Measurements from ENCODE around the gene EVA1B.

- TF ChIP-seq CTCF (IDR thresholded peaks at IDR 0.05): no peak
- peak; percentile 9 for TF ChIP-seq POLR2A (IDR thresholded peaks at IDR 0.05)
- TF ChIP-seq EP300 (IDR thresholded peaks at IDR 0.05; ENCODE audit: low read depth): no peak
- TF ChIP-seq POLR2AphosphoS5 (IDR thresholded peaks at IDR 0.05): no peak
These were observed 2.7 kb downstream of the EVA1B start for GRCh38 chr1:36320767-36321118.

Measured in transverse colon (tissue), 4 donors.